22Rv1 (cell line): ENCODE measurements around the gene PLA1A.
A peak's percentile ranks its signal among the peaks of the same experiment; 100 is the strongest.
"Not testable (repeated sequence)": the region's sequence is repeated elsewhere in the genome, so short reads cannot be mapped to it uniquely, and the experiment has no call there.

Experiments
- H3K27ac ChIP-seq: fragments of 450-650 bp; 2 replicates; pipeline ENCODE4 v1.5.1; 2017
- CTCF ChIP-seq: fragments of 450-650 bp; IDR thresholded peaks from 2 replicates; pipeline ENCODE4 v1.5.1; 2017; ENCODE audit warnings: mild to moderate bottlenecking
- ZFX ChIP-seq: fragments of 450-650 bp; IDR thresholded peaks from 2 replicates; pipeline ENCODE4 v1.6.1; 2017; ENCODE audit warnings: antibody characterized with exemption, borderline replicate concordance

Gene PLA1A

GRCh38 chr3:119597548-119598288 is at the start of gene PLA1A:
Gene PLA1A (plus strand): TSS chr3:119597885. CDS start chr3:119597914, 29 bp downstream.
- 0 out of 2 replicates have a peak within 1 kb of the TSS, but pooled peaks have one; percentile 7 for H3K27ac ChIP-seq
- TF ChIP-seq ZFX = no peak
- TF ChIP-seq CTCF = no peak

- H3K27ac ChIP-seq = no peak overlapping the region
- TF ChIP-seq ZFX (no peak), CTCF (no peak)
These were observed 49.3 kb upstream of the PLA1A start for GRCh38 chr3:119548341-119548740.

GRCh38 chr3:119550192-119550910 is 47.3 kb upstream of the PLA1A start:
- H3K27ac ChIP-seq = no peak overlapping the region

GRCh38 chr3:119551598-119551997 is 46.1 kb upstream of the PLA1A start:
- no peak overlapping the region for H3K27ac ChIP-seq

More at GRCh38 chr3:119550192-119550910, 47.3 kb upstream of the PLA1A start:
- TF ChIP-seq CTCF = no peak

GRCh38 chr3:119552928-119553327 is 44.8 kb upstream of the PLA1A start:
- H3K27ac ChIP-seq = not testable (repeated sequence)

More at GRCh38 chr3:119551598-119551997, 46.1 kb upstream of the PLA1A start:
- no peak for TF ChIP-seq CTCF
- TF ChIP-seq ZFX = no peak

GRCh38 chr3:119553823-119554415 is 43.8 kb upstream of the PLA1A start:
- TF ChIP-seq CTCF (no peak), ZFX (no peak)
- H3K27ac ChIP-seq = no peak overlapping the region

GRCh38 chr3:119555309-119555735 is 42.4 kb upstream of the PLA1A start:
- no peak for TF ChIP-seq ZFX
- TF ChIP-seq CTCF = no peak
- H3K27ac ChIP-seq = no peak overlapping the region
